Ovary (tissue), 3 donors: ENCODE measurements around the gene GOLIM4.

Source experiments
- CTCF ChIP-seq, 3 donors: fragments of 450-650 bp in 2 of 3; fragments of 200-600 bp in 1 of 3; IDR thresholded peaks; one replicate each; pipeline versions ENCODE4 v1.5.1 to v1.8.0; 2016 to 2022; ENCODE audit warnings: antibody characterized with exemption in 3 of 3, mild to moderate bottlenecking in 1 of 3
- EP300 ChIP-seq: sonication (generic); formaldehyde crosslinking; IDR thresholded peaks from one replicate; pipeline ENCODE4 v1.6.1; 2017; ENCODE audit warnings: antibody characterized with exemption
- POLR2A ChIP-seq: fragments of 450-650 bp; IDR thresholded peaks from one replicate; pipeline ENCODE4 v1.6.1; 2017; ENCODE audit warnings: antibody characterized with exemption, mild to moderate bottlenecking, moderate library complexity
- donor health status: DM: no; HTN: no; CAD: no.

GRCh38 chr3:168029705-168030104 lies 66.0 kb downstream of the GOLIM4 start:
- TF ChIP-seq CTCF (IDR thresholded peaks at IDR 0.05) (no peak), POLR2A (no peak), EP300 (no peak)
